ENCODE measurements around the gene GPR107.

GPR107 gene

DNA sequence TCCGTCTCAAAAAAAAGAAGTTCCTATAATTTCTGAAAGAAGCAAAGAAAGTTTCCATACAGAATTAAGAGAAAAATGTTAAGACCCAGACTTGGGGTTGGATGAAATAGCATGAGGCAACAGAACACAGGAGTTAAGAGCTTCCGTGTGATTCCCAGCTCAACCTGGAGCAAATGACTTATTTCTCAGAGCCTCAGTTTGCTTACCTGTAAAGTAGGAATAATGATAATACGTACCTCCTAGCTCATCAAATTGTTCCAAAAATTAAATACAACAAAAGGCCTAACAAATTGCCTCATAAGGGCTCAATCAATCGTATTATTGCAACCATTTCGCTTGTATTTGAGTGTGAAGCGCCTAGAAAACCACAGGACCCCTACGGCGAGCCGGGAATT is 600 bp upstream of the GPR107 start:
- in situ Hi-C loops (cut with MboI; ENCODE audit: low sequenced_read_pairs), result no loop called here

DNA sequence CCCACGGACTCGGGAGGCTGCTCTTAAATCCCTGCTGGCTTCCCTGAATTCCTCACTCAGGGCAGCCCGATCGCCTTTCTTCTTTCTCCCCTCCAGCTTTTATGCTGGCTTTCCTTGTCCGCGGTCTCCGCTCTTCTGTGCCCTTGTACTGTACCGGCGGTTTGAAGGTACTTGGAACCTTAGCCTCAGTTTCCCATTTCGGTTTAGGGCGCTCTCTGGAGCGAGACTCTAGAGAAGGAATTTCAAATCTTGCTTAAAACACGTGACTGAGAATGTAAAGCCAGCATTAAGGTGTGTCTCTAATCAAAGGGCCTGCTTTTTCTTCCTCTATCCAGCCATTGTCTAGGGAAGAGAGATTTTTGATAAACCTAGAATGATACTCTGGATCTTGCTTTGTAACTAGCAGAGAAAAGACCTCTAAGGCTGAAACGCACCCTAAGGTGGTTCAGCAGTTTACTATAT is 650 bp downstream of the GPR107 start:
- in situ Hi-C loops (cut with MboI; ENCODE audit: low sequenced_read_pairs), result no loop called here

GRCh38 chr9:130054820-130055219 is 1.1 kb downstream of the GPR107 start:
- in situ Hi-C loops (cut with MboI; ENCODE audit: low sequenced_read_pairs), result no loop called here

- in situ Hi-C loops (cut with MboI; ENCODE audit: low sequenced_read_pairs), result no loop called here
These were observed 4.4 kb downstream of the GPR107 start for GRCh38 chr9:130058154-130058553.

GRCh38 chr9:130058887-130059286 is 5.2 kb downstream of the GPR107 start:
- in situ Hi-C loops (cut with MboI; ENCODE audit: low sequenced_read_pairs), result no loop called here

GRCh38 chr9:130060296-130060695 is 6.6 kb downstream of the GPR107 start:
- in situ Hi-C loops (cut with MboI; ENCODE audit: low sequenced_read_pairs), result no loop called here

DNA sequence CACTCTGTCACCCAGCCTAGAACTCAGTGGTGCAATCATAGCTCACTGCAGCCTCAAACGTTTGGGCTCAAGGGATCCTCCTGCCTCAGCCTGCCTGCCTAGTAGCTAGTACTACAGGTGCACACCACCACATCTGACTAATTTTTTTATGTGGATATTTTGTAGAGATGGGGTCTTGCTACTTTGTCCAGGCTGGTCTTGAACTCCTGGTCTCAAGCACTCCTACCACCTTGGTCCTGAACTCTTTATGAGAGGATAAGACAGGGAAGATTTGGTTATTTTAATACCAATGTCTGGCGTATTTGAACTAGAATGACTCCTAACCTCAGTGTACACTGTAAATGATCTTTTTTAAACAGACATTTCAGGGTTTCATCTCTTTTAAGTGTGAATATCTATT is 9.0 kb downstream of the GPR107 start:
- in situ Hi-C loops (cut with MboI; ENCODE audit: low sequenced_read_pairs), result no loop called here

DNA sequence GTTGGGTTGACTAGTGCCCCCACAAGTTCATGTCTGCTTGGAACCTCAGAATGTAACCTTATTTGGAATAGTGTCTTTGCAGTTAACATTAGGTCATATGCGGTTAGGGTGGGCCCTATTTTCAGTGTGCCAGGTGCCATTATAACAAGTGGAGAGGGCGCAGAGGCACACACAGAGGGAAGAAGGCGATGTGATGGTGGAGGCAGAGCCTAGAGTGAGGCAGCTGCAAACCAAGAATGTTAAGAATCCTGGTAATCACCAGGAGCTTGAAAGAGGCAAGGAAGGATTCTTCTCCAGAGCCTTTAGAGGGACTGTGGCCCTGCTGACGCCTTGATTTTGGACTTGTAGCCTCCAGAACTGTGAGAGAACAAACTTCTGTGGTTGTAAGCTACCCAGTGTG is 10.9 kb downstream of the GPR107 start:
- in situ Hi-C loops (cut with MboI; ENCODE audit: low sequenced_read_pairs), result no loop called here

GRCh38 chr9:130069048-130069447 is 15.3 kb downstream of the GPR107 start:
- in situ Hi-C loops (cut with MboI; ENCODE audit: low sequenced_read_pairs), result no loop called here

DNA sequence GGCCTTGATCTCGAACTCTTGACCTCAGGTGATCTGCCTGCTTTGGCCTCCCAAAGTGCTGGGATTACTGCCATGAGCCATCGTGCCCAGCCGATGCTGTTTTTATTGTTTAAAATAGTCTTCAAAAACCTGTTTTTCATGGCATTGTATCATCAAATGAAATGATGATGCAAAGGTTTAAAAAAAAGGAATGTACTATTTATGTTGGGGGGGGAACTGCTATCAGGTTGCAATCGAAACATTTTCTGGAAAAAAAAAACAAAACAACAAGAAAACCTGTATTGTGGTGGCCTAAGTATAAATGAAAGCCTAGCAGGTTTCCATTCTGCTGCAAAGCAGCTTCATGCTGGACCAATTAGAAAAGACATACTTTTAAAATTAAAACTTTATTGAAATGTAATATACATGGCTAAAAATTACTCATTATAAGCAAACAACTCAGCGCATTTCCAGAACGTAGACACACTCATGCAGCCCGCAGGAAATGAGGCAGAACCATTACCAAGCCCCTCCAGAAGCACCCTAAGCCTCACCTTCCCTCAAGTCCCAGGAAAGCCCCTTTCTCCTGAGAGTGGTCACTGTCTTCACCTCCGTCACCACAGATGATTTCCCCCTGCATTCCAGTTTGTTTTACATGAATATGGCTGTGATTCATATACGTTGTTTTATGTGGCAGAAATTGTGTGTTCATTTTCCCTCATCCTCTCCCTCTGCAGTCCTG is 19.0 kb downstream of the GPR107 start:
- in situ Hi-C loops (cut with MboI; ENCODE audit: low sequenced_read_pairs), result no loop called here

DNA sequence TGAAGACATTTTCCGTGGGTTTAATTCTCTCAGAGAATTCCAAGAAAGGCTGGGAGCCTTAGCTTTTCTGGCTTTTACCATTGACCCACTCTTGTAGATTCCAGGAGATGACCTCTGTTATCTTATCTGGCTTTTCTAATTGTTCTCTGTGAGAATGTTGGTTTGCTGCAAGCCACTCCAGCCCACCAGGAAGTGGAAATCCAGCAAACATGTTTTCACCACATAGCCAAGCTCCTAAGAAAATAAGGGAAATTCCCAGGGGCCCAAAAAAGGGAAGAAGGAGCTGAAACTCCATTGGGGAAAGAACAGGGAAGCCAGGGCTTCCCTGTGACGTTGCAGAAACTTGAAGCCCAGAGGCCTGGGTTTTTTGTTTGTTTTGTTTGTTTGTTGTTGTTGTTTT is 19.7 kb downstream of the GPR107 start:
- in situ Hi-C loops (cut with MboI; ENCODE audit: low sequenced_read_pairs), result no loop called here

DNA sequence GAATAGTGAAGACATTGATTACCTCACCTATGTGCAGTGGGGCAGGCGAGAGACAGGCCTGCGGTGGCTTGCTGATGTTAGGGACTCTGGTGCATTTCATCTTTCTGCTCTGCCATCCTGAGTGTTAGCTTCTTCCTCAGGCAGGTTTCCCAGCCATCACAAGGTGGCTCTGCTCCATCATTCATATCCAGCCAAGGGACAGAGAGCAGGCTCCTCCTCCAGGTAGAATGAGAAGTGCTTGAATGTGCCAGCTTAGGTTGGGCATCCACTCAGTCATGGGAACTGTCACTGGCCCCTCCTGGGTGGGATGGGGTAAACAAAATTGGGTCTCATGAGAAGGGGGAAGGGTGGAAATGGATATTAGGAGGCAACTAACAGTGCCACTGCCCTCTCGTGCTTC is 24.8 kb downstream of the GPR107 start:
- in situ Hi-C loops (cut with MboI; ENCODE audit: low sequenced_read_pairs), result no loop called here

- in situ Hi-C loops (cut with MboI; ENCODE audit: low sequenced_read_pairs), result no loop called here
These were observed 30.6 kb downstream of the GPR107 start for GRCh38 chr9:130084337-130084736.

- in situ Hi-C loops (cut with MboI; ENCODE audit: low sequenced_read_pairs), result no loop called here
These were observed 34.3 kb downstream of the GPR107 start for GRCh38 chr9:130088051-130088450.

DNA sequence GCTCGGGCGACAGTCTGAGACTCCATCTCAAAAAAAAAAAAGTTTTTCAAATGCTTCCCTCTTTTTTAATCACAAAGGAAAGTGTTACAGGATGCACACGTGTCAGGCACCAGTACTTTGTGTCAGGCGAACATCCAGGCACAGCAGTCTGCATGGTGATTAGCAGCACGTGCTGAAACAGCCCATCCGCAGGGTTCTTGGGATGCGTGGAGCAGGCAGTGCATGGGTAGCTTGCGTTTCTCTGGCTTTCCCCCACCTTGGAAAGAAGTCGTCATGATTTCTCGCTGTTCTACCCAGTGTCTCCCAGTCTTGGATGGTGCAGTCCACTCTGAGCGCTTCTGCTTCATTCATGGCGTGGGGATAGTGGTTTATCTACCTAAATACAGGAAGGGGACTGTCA is 35.4 kb downstream of the GPR107 start:
- in situ Hi-C loops (cut with MboI; ENCODE audit: low sequenced_read_pairs), result no loop called here

DNA sequence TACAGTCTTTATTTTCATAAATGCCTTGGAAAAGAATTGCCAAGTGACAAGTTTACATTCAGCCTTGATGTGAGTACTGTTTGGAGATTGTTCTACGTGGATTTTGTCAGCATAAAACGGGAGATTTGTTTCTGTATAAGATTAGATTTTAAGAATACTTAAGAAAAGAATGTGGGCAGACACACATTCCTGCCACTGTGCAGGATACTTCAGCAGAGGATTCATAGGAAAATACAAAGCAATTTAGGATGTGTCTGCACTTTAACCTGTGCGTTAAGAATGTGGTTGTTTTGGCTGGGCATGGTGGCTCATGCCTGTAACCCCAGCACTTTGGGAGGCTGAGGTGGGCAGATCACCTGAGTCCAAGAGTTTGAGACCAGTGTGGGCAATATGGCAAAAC is 37.2 kb downstream of the GPR107 start:
- in situ Hi-C loops (cut with MboI; ENCODE audit: low sequenced_read_pairs), result no loop called here

DNA sequence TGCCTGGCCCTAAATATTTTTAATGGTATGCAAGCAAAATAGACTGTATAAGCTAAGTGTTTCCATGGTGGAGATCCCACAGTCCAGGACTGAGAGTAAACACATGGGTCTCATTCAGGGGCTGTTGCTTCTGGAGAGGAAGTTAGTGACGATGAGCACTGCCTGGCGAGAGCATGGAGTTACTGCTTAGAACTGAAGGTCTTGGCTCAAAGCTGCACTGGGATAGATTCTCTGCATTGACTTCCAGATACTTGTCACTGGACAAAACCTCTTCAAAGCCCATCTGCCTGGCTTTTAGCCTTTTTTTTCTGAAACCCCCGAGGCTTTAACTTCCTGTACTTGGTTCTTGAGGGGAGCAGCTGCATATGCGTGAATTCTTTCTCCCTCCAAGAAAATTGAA is 39.2 kb downstream of the GPR107 start:
- in situ Hi-C loops (cut with MboI; ENCODE audit: low sequenced_read_pairs), result no loop called here

DNA sequence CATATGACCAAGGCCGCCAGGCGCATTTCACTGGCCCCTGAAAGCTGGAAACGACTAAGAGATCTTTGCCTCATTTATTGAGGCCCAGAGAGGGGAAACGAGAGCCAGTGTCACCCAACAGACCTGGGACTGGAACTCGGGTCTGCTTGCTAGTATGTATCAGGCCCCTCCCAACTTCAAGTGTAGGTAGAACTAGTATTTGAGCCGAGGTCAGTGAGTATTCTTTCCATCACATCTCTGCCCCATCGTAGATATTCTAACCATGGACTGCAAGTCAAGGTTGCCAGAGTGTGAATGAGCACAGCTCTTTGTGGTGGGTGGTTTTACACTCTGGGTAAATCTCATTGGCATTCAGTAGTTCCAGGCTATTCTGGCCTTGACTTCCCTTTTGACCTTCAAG is 42.2 kb downstream of the GPR107 start:
- in situ Hi-C loops (cut with MboI; ENCODE audit: low sequenced_read_pairs), result no loop called here

DNA sequence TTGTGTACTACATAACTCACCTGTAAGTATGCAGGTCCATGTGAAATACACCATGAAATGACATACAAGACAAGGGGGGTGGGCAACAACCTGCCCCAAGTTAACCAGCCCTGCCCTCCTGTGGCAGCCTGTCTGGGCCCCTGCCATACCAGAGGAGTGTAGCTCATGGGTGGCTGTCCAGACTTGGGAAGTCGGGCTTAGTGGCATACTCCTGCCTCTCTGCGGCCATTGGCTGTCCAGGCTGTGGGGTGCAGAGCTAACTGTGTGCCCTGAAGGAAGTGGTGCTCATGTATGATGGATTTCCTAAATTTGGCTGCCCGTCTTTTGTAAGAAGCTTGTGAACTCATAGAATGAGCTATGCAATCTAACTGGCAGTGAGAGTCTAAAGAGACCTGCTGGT is 47.0 kb downstream of the GPR107 start:
- in situ Hi-C loops (cut with MboI; ENCODE audit: low sequenced_read_pairs), result loop anchor here (25.0 kb wide), 1 partner anchor 237 kb away; no protein-coding TSS in a partner anchor

DNA sequence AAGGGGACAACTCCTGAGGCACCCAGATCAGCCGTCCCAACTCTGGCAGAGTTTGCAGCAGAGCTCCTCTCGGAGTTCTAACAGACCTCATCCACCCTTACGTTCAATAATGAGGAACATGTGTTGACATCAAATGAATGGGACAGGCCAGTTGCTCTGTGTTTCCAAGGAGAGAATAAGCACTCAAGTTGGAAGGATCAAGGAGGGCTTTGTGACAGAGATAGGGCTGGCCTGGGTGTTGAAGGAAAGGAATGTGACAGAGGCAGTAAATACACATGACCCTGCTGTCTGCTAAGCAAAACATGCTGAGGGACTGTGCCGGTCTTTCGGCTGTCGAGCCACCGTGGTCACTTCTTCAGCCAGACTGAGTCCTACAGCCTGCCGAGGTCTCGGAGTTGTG is 48.2 kb downstream of the GPR107 start:
- in situ Hi-C loops (cut with MboI; ENCODE audit: low sequenced_read_pairs), result loop anchor here (25.0 kb wide), 1 partner anchor 235 kb away; no protein-coding TSS in a partner anchor

GRCh38 chr9:130104491-130105193 is 50.9 kb downstream of the GPR107 start:
- in situ Hi-C loops (cut with MboI; ENCODE audit: low sequenced_read_pairs), result loop anchor here (25.0 kb wide), 1 partner anchor 233 kb away; no protein-coding TSS in a partner anchor

- in situ Hi-C loops (cut with MboI; ENCODE audit: low sequenced_read_pairs), result loop anchor here (25.0 kb wide), 1 partner anchor 230 kb away; no protein-coding TSS in a partner anchor
These were observed 53.1 kb downstream of the GPR107 start for GRCh38 chr9:130106860-130107233.
